Measurements from ENCODE around the gene ABCG1. TPM values are rescaled to one million over a fixed set of nuclear protein-coding genes. Genes with fewer than 3 reads are reported as not detected.
A peak's percentile ranks its signal among the peaks of the same experiment; 100 is the strongest.

Gene ABCG1
- total and polyA plus RNA-seq, 3 experiments from 2014 or later: 3.7 to 15.7 (median 3.8) TPM

GRCh38 chr21:42266971-42267556 lies 48.1 kb downstream of the ABCG1 start:
- peak overlapping the region in 6 of 8 donors; percentile 26 to 93 (median 84) for H3K27ac Mint-ChIP-seq

GRCh38 chr21:42269386-42269785 lies 50.4 kb downstream of the ABCG1 start:
- CTCF ChIA-PET: interaction anchor here (0.8 to 2.3 kb wide), 4 partner anchors 11 to 161 kb away, joined by 3 to 12 read pairs (median 4); no protein-coding TSS in a partner anchor
- no peak overlapping the region for H3K4me3 ChIP-seq (ENCODE audit: low read length)
- Mint-ChIP-seq H3K27me3 (peaks cover 0 to 2% of the 10 kb centered on the region in 2 donors), H3K27ac (peak overlapping the region in 2 of 8 donors; percentile 12 to 58), H3K36me3 (peaks cover 0 to 29% (median 6%) of the 10 kb centered on the region in 3 donors), H3K4me1 (peaks cover 19 to 31% (median 22%) of the 10 kb centered on the region in 3 donors), H3K9me3 (no peaks in the 10 kb centered on the region), H3K4me3 (no peak overlapping the region)
- H3K27ac ChIP-seq (ENCODE audit: low read depth, low read length): no peak overlapping the region
- no peaks in the 10 kb centered on the region for H3K27me3 ChIP-seq (ENCODE audit: insufficient read depth, low read length, poor library complexity, severe bottlenecking)
- peaks cover 30% of the 10 kb centered on the region for H3K4me1 ChIP-seq (ENCODE audit: insufficient read depth, low read length)
- POLR2A ChIA-PET: no interaction called here
- DNase-seq: no peak
- no peaks in the 10 kb centered on the region for H3K36me3 ChIP-seq (ENCODE audit: insufficient read depth, low read length)
- H3K9me3 ChIP-seq (ENCODE audit: low read length): no peaks in the 10 kb centered on the region

More at GRCh38 chr21:42266971-42267556, 48.1 kb downstream of the ABCG1 start:
- Mint-ChIP-seq H3K36me3 (peaks cover 0 to 16% (median 9%) of the 10 kb centered on the region in 3 donors), H3K4me3 (peak overlapping the region in 4 of 7 donors; percentile 16 to 80 (median 24)), H3K4me1 (peaks cover 21 to 31% (median 22%) of the 10 kb centered on the region in 3 donors), H3K27me3 (peaks cover 0 to 2% of the 10 kb centered on the region in 2 donors), H3K9me3 (no peaks in the 10 kb centered on the region)
- no peak overlapping the region for H3K27ac ChIP-seq (ENCODE audit: low read depth, low read length)
- H3K4me3 ChIP-seq (ENCODE audit: low read length): peak overlapping the region; percentile 5
- H3K9me3 ChIP-seq (ENCODE audit: low read length): no peaks in the 10 kb centered on the region
- peaks cover 30% of the 10 kb centered on the region for H3K4me1 ChIP-seq (ENCODE audit: insufficient read depth, low read length)
- ChIA-PET POLR2A (no interaction called here), CTCF (no interaction called here)
- H3K27me3 ChIP-seq (ENCODE audit: insufficient read depth, low read length, poor library complexity, severe bottlenecking): no peaks in the 10 kb centered on the region
- peak in 1 of 5 donors; percentile 17 for DNase-seq
- H3K36me3 ChIP-seq (ENCODE audit: insufficient read depth, low read length): no peaks in the 10 kb centered on the region

GRCh38 chr21:42271065-42271464 lies 52.1 kb downstream of the ABCG1 start:
- CTCF ChIA-PET: interaction anchor here (1.4 to 1.9 kb wide), 2 partner anchors 12 to 125 kb away, joined by 7 to 8 read pairs; no protein-coding TSS in a partner anchor
- H3K27ac Mint-ChIP-seq: peak overlapping the region in 3 of 8 donors; percentile 19 to 74 (median 29)

GRCh38 chr21:42272109-42272962 lies 53.4 kb downstream of the ABCG1 start:
- no peaks in the 10 kb centered on the region for H3K27me3 Mint-ChIP-seq
- H3K27ac ChIP-seq (ENCODE audit: low read depth, low read length): no peak overlapping the region
- no peak for DNase-seq
- H3K36me3 ChIP-seq (ENCODE audit: insufficient read depth, low read length): peaks cover 8% of the 10 kb centered on the region
- peaks cover 23% of the 10 kb centered on the region for H3K4me1 ChIP-seq (ENCODE audit: insufficient read depth, low read length)
- peaks cover 9 to 17% (median 11%) of the 10 kb centered on the region in 3 donors for H3K4me1 Mint-ChIP-seq
- H3K9me3 Mint-ChIP-seq: no peaks in the 10 kb centered on the region
- ChIA-PET CTCF (interaction anchor here (1.6 to 1.8 kb wide), 2 partner anchors 13 to 127 kb away, joined by 4 to 6 read pairs; no protein-coding TSS in a partner anchor), POLR2A (no interaction called here)
- H3K36me3 Mint-ChIP-seq: peaks cover 0 to 51% (median 8%) of the 10 kb centered on the region in 3 donors
- no peaks in the 10 kb centered on the region for H3K27me3 ChIP-seq (ENCODE audit: insufficient read depth, low read length, poor library complexity, severe bottlenecking)
- H3K4me3 ChIP-seq (ENCODE audit: low read length): no peak overlapping the region
- H3K9me3 ChIP-seq (ENCODE audit: low read length): no peaks in the 10 kb centered on the region
- no peak overlapping the region for H3K4me3 Mint-ChIP-seq
- no peak overlapping the region for H3K27ac Mint-ChIP-seq

More at GRCh38 chr21:42271065-42271464, 52.1 kb downstream of the ABCG1 start:
- Mint-ChIP-seq H3K4me3 (no peak overlapping the region), H3K36me3 (peaks cover 0 to 38% (median 3%) of the 10 kb centered on the region in 3 donors), H3K27me3 (no peaks in the 10 kb centered on the region), H3K9me3 (no peaks in the 10 kb centered on the region), H3K4me1 (peaks cover 17 to 27% (median 22%) of the 10 kb centered on the region in 3 donors)
- Histone ChIP-seq H3K4me3 (ENCODE audit: low read length) (no peak overlapping the region), H3K27me3 (ENCODE audit: insufficient read depth, low read length, poor library complexity, severe bottlenecking) (no peaks in the 10 kb centered on the region), H3K9me3 (ENCODE audit: low read length) (no peaks in the 10 kb centered on the region), H3K4me1 (ENCODE audit: insufficient read depth, low read length) (peaks cover 30% of the 10 kb centered on the region), H3K36me3 (ENCODE audit: insufficient read depth, low read length) (peaks cover 8% of the 10 kb centered on the region), H3K27ac (ENCODE audit: low read depth, low read length) (no peak overlapping the region)
- POLR2A ChIA-PET: no interaction called here
- DNase-seq: no peak

- Mint-ChIP-seq H3K4me3 (no peak overlapping the region), H3K27ac (no peak overlapping the region), H3K36me3 (peaks cover 3 to 58% (median 8%) of the 10 kb centered on the region in 3 donors), H3K27me3 (no peaks in the 10 kb centered on the region), H3K4me1 (peaks cover 2 to 12% (median 3%) of the 10 kb centered on the region in 3 donors), H3K9me3 (no peaks in the 10 kb centered on the region)
- no peaks in the 10 kb centered on the region for H3K9me3 ChIP-seq (ENCODE audit: low read length)
- no peak for DNase-seq
- H3K36me3 ChIP-seq (ENCODE audit: insufficient read depth, low read length): peaks cover 8% of the 10 kb centered on the region
- ChIA-PET CTCF (interaction anchor here (1.6 to 1.8 kb wide), 2 partner anchors 14 to 128 kb away, joined by 4 to 6 read pairs; no protein-coding TSS in a partner anchor), POLR2A (no interaction called here)
- no peak overlapping the region for H3K27ac ChIP-seq (ENCODE audit: low read depth, low read length)
- no peak overlapping the region for H3K4me3 ChIP-seq (ENCODE audit: low read length)
- peaks cover 16% of the 10 kb centered on the region for H3K4me1 ChIP-seq (ENCODE audit: insufficient read depth, low read length)
- no peaks in the 10 kb centered on the region for H3K27me3 ChIP-seq (ENCODE audit: insufficient read depth, low read length, poor library complexity, severe bottlenecking)
Observed at GRCh38 chr21:42272984-42273600, 54.2 kb downstream of the ABCG1 start.

GRCh38 chr21:42276076-42276475 lies 57.1 kb downstream of the ABCG1 start:
- no peak overlapping the region for H3K4me3 ChIP-seq (ENCODE audit: low read length)
- ChIA-PET CTCF (no interaction called here), POLR2A (interaction anchor here (0.5 kb wide), 1 partner anchor 21 kb away, joined by 3 read pairs; no protein-coding TSS in a partner anchor)
- no peaks in the 10 kb centered on the region for H3K27me3 ChIP-seq (ENCODE audit: insufficient read depth, low read length, poor library complexity, severe bottlenecking)
- H3K36me3 ChIP-seq (ENCODE audit: insufficient read depth, low read length): peaks cover 8% of the 10 kb centered on the region
- Mint-ChIP-seq H3K4me1 (no peaks in the 10 kb centered on the region), H3K36me3 (peaks cover 6 to 78% (median 11%) of the 10 kb centered on the region in 3 donors), H3K9me3 (no peaks in the 10 kb centered on the region), H3K27me3 (no peaks in the 10 kb centered on the region), H3K4me3 (no peak overlapping the region), H3K27ac (no peak overlapping the region)
- H3K27ac ChIP-seq (ENCODE audit: low read depth, low read length): no peak overlapping the region
- no peaks in the 10 kb centered on the region for H3K4me1 ChIP-seq (ENCODE audit: insufficient read depth, low read length)
- no peak for DNase-seq
- no peaks in the 10 kb centered on the region for H3K9me3 ChIP-seq (ENCODE audit: low read length)

- H3K9me3 ChIP-seq (ENCODE audit: low read length): no peaks in the 10 kb centered on the region
- Mint-ChIP-seq H3K4me1 (no peaks in the 10 kb centered on the region), H3K9me3 (no peaks in the 10 kb centered on the region), H3K4me3 (no peak overlapping the region), H3K36me3 (peaks cover 6 to 77% (median 10%) of the 10 kb centered on the region in 3 donors), H3K27me3 (no peaks in the 10 kb centered on the region), H3K27ac (no peak overlapping the region)
- no peaks in the 10 kb centered on the region for H3K4me1 ChIP-seq (ENCODE audit: insufficient read depth, low read length)
- peaks cover 8% of the 10 kb centered on the region for H3K36me3 ChIP-seq (ENCODE audit: insufficient read depth, low read length)
- ChIA-PET POLR2A (no interaction called here), CTCF (no interaction called here)
- DNase-seq: no peak
- no peak overlapping the region for H3K4me3 ChIP-seq (ENCODE audit: low read length)
- no peak overlapping the region for H3K27ac ChIP-seq (ENCODE audit: low read depth, low read length)
- H3K27me3 ChIP-seq (ENCODE audit: insufficient read depth, low read length, poor library complexity, severe bottlenecking): no peaks in the 10 kb centered on the region
Observed at GRCh38 chr21:42276526-42277154, 57.7 kb downstream of the ABCG1 start.
